GM21528 (cell line): ENCODE measurements around the gene CHPT1.
"Not testable (repeated sequence)": the region's sequence is repeated elsewhere in the genome, so short reads cannot be mapped to it uniquely, and the experiment has no call there.

Source experiments
- ATAC-seq: cut with Tn5 transposase; IDR thresholded peaks from one replicate; pipeline ENCODE4 v1.9.1; 2021; ENCODE audit warnings: mild to moderate bottlenecking, moderate library complexity; ENCODE audit not compliant: unreplicated experiment, low FRiP score

CHPT1 gene

DNA sequence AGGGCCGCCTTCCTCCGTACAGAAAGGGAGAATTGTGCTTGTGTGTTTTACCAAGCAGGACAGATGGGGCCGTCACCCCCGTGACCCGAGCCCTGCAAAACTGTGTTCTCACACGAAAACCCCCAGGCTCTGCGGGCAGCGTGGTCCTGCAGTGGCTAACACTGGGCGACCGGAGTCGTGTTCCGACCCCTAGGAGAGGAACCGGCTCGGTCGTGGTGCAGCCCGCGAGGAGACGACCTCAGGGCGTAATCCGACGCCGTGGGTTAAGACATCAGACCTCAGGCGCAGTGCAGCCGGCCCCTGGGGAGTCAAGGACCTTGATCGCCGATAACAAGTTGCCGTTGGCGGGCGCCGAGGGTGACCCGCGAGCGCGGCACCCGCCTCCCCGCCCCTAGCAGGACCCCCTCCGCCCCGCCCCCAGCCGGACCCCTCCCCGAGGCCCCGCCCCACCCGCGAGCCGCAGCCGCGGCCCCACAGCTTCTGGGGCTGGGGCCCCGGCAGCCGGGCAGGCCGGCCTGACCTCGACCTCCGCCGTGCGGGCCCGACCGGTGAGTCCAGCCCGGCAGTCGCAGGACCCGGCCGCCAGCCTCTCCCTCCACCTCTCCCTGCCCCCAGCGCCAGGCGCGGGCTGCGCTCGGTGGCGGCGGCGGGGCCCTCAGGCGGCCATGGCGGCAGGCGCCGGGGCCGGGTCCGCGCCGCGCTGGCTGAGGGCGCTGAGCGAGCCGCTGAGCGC is at the start of gene CHPT1:
CHPT1 (plus strand) TSS at position 444 of the 733 bp plus-strand sequence; CDS start at position 666, 222 bp downstream.
- ATAC-seq: peak; percentile 73

DNA sequence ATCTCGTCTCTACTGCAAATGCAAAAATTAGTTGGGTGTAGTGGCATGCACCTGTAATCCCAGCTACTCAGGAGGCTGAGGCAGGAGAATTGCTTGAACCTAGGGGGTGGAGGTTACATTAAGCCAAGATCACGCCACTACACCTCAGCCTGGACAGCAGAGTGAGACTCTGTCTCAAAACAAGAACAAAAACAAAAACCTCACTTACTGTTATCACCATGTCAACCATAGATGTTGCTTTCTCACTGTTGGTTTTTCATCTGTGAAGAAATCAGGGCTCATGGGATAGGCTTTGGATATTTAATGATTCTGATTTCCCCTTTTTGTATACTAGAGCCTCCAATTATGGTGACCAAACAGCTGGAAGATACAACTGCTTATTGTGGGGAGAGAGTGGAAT is 49.7 kb upstream of the CHPT1 start:
- no peak for ATAC-seq

DNA sequence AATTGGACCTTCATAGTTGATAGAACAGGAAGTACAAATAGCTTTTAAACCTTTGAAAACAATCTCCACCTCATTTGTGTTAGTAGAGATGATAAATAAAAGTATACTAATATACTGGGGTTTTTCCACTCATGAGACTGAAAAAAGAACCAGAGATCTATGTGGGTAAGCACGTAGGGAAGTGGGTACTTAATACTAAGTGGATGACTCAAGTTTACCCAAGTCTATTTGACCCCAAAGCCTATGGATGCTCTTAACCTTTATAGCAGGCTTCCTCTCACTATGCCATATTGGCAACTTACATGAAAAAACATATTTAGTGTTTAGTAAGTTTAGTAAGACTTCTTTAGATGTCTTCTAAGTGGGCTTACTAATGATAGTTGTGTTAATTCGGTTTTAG is 49.2 kb upstream of the CHPT1 start:
- ATAC-seq: no peak

DNA sequence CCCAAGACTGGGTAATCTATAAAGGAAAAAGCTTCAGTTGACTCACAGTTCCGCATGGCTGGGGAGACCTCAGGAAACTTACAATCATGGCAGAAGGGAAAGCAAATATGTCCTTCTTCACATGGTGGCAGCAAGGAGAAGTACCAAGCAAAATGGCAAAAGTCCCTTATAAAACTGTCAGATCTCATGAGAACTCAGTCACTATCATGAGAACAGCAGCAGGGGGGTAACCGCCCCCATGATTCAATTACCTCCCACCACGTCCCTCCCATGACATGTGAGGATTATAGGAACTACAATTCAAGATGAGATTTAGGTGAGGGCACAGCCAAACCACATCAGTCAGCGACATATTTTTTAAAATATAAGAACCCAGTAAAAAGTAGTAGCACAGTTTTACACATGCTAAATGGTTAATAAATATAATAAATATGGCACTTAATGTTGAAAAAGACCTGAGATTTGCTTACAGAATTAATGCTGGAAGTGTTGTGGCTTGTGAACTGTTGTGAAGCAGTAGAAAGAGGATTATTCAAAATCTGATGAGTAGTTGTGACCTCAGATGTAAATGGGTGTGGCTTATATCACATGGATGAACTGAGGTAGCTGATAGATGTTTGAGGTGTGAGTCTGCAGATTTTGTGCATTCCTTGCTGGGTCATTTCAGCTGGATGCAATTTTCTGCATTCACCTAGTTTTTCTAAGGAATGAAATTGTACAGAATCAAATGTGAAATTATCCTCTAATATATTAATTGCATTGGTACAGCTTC is 46.9 kb upstream of the CHPT1 start:
- no peak for ATAC-seq

DNA sequence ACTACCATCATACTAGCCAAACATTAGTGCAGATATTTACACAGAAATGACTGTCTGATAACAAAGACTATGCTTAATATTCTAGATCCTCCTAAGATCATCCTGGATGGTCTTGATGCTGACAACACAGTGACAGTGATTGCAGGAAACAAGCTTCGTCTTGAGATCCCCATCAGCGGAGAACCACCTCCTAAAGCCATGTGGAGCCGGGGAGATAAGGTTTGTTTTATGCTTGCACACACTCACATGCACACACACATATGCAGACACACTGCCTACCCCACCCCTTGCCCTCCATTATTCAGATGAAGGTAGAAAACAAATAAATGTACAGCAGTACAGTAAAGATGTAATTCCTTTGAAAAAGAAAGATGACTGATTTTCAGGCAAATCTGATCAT is 44.4 kb upstream of the CHPT1 start:
- ATAC-seq: no peak

- no peak for ATAC-seq
Measured at GRCh38 chr12:101653503-101653902, 43.9 kb upstream of the CHPT1 start.

GRCh38 chr12:101654442-101654841 is 43.0 kb upstream of the CHPT1 start:
- ATAC-seq: no peak

- ATAC-seq: no peak
Measured at GRCh38 chr12:101655393-101655792, 42.0 kb upstream of the CHPT1 start.

DNA sequence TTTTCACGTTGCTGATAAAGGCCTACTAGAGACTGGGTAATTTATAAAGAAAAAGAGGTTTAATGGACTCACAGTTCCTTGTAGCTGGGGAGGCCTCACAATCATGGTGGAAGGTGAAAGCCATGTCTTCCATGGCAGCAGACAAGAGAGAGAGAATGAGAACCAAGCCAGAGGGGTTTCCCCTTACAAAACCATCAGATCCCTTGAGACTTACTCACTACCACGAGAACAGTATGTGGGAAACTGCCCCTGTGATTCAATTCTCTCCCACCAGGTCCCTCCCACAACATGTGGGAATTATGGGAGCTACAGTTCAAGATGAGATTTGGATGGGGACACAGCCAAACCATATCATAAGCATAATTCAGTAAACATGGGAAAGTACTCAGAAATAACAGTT is 36.8 kb upstream of the CHPT1 start:
- ATAC-seq: not testable (repeated sequence)

DNA sequence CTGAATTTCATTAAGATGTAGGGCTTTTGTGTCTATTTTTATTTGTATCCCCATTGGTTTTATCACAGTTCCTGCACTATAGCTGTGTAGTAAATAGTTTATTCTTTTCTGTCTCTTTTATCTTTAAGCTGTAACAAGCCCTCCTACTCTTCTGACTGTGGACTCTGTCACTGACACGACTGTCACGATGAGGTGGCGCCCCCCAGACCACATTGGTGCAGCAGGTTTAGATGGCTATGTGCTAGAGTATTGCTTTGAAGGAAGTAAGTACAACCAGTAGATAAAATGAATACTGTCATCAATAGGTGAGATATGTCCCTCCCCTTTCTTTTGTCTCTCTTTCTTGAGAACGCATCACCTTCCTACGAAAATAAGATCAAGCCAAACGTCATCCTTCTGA is 34.1 kb upstream of the CHPT1 start:
- no peak for ATAC-seq

GRCh38 chr12:101664992-101665391 is 32.4 kb upstream of the CHPT1 start:
- no peak for ATAC-seq

GRCh38 chr12:101666052-101666728 is 31.2 kb upstream of the CHPT1 start:
- no peak for ATAC-seq

DNA sequence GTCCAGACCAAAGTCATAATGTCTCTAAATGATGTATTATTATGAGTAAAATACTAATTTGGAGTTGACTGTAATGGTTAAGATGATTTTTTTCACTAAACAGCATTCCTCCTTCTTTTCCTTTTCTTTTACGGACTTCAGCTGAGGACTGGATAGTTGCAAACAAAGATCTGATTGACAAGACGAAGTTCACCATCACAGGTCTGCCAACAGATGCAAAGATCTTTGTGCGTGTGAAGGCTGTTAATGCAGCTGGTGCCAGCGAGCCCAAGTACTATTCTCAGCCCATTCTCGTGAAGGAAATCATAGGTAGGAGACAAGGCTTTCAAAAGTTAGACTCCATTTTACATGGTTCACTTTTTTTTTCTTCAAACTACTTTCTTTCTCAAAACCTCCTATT is 29.8 kb upstream of the CHPT1 start:
- no peak for ATAC-seq

GRCh38 chr12:101670007-101670671 is 27.3 kb upstream of the CHPT1 start:
- no peak for ATAC-seq

- ATAC-seq: peak; percentile 92
Measured at GRCh38 chr12:101671157-101671791, 26.2 kb upstream of the CHPT1 start.

DNA sequence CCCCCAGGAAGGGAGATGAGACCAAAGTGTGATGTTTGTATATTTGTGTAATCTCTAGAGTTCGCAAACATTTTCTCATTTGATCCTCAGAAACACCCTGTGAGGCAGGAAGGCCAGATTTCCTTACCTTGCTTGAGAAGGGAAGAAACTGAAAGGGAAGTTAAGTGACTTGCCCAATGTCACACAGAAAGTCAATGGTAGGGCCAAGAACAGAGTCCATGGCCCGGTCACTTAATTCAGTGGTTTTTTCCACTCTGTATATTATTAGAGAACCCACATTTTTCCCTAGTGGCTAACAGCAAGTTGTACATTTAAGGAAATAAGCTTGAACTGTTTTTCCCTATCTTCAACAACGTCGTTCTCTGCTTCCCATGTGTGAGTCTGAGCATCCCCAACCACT is 25.6 kb upstream of the CHPT1 start:
- peak; percentile 8 for ATAC-seq

DNA sequence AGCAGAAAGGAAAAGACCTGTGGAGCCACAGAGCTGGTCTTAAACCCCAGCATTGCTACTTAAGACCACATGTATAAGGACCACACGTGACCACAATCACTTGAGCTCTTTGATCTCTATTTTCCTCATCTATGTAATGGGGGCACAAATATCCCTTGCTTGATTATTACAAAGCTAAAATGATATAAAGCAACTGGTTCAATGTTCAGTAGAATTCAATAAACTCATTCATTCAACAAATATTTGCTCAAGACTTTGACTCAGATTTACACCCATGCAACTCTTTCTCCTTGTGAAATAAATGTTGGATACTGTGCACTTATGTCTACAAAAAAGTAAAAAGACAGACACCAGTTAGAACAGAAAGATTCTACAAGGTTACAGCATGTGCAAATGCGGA is 21.9 kb upstream of the CHPT1 start:
- no peak for ATAC-seq

DNA sequence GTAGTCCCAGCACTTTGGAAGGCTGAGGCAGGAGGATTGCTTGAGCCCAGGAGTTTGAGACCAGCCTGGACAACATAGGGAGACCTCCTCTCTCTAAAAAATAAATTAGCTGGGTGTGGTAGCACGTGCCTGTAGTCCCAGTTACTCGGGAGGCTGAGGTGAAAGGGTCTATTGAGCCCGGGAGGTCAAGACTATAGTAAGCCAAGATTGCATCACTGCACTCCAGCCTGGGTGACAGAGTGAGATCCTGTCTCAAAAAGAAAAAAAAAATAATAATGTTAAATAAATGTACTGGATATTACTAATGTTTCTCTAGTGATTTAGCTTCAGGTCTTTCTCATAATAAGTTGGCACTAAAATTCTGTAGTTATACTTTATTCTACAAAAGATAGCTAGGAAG is 20.9 kb upstream of the CHPT1 start:
- not testable (repeated sequence) for ATAC-seq

DNA sequence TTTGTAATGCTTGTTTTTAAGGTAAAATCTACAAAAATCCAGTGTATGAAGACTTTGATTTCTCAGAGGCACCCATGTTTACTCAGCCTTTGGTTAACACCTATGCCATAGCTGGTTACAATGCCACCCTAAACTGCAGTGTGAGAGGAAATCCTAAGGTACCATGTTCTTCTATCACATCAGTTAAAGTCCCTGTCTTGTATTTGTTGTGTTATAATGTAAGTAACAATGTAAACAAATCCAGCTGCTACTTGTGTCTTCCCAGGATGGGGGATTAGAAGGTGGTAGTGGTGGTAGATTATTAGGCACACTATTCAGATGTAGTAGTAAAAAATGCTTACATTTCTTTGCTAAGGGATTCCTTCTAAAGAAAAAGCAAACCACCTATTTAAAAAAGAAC is 19.4 kb upstream of the CHPT1 start:
- ATAC-seq: no peak

DNA sequence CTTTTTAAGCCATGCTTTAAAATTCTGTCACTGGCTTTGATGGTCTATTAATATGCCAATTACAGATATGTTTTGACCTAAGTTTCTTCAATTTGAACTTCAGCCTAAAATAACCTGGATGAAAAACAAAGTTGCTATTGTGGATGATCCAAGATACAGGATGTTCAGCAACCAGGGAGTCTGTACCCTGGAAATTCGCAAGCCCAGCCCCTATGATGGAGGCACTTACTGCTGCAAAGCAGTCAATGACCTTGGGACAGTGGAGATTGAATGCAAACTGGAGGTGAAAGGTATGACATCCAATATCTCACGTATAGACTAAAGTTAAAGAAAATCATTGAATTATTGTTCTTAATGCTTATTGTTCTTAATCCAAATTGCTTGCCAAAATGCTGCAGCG is 17.2 kb upstream of the CHPT1 start:
- no peak for ATAC-seq
